Ishikawa (cell line): ENCODE measurements around the gene JAML.

ENCODE experiments used
- CEBPB ChIP-seq: IDR thresholded peaks from 2 replicates; pipeline ENCODE4 v1.6.1; 2012
- EGR1 ChIP-seq: IDR thresholded peaks from 2 replicates; pipeline ENCODE4 v1.6.1; 2012
- EP300 ChIP-seq: IDR thresholded peaks from 2 replicates; pipeline ENCODE4 v1.6.1; 2012; ENCODE audit warnings: borderline replicate concordance
- RAD21 ChIP-seq: IDR thresholded peaks from 2 replicates; pipeline ENCODE4 v1.6.1; 2012; ENCODE audit warnings: low read depth
- YY1 ChIP-seq: IDR thresholded peaks from 2 replicates; pipeline ENCODE4 v1.6.1; 2012; ENCODE audit warnings: low read depth
- TF ChIP-seq, protein P1 (sequence below): IDR thresholded peaks from 2 replicates; pipeline ENCODE4 v1.6.1; 2012

DNA sequence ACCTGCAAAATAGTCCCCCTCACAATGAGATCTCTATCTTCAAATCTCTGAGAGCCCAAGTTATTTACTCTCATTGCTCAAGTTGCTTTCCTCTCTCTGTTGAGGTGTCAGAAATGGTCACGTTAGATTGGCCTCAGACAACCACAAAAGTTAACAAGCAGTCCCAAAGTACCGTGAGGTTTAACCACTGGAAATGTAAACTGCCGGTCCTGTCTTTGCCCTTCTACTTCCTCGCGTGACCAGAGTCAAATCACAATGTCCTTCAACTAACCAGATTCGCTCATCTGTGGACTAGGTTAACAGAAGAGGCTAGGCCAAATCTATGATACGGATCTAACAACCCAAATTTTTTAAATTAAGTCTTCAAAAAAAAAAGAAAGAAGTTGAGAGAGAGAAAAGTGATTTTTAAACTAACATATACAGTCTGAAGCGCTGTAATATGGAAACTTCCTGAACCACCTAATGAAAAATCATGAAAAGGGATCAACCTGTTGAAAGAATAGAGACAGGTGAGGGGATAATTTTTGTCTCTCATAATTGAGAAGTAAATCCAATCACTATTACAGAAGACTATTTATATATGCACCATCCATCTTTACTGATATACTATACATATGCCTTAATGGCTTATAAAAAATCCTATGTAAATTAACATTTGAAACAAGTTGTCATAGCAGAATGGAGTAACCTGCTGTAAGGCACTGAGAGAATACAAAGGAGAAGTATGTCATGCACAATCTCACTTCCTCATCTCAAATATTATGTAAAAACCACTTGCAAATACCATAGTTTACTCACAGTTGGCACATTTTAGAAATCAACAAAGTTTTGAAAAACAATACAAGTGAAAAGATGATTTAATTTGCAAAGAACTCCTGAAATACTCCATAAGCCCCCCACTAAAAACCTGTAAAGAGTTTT, 3.3 kb upstream of the JAML start:
- TF ChIP-seq EP300 = no peak
- TF ChIP-seq YY1 = no peak
- no peak for TF ChIP-seq EGR1
- no peak for TF ChIP-seq RAD21
- TF ChIP-seq, protein P1, sequence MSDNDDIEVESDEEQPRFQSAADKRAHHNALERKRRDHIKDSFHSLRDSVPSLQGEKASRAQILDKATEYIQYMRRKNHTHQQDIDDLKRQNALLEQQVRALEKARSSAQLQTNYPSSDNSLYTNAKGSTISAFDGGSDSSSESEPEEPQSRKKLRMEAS = no peak
- TF ChIP-seq CEBPB = no peak
